ENCODE measurements around the gene ZPBP. TPM values are rescaled to one million over a fixed set of nuclear protein-coding genes. Genes with fewer than 3 reads are reported as not detected.

The ZPBP gene, protein sequence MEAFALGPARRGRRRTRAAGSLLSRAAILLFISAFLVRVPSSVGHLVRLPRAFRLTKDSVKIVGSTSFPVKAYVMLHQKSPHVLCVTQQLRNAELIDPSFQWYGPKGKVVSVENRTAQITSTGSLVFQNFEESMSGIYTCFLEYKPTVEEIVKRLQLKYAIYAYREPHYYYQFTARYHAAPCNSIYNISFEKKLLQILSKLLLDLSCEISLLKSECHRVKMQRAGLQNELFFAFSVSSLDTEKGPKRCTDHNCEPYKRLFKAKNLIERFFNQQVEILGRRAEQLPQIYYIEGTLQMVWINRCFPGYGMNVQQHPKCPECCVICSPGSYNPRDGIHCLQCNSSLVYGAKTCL
- total RNA-seq (2021) = not detected in 2 replicates
- long read RNA-seq = 0 reads

DNA sequence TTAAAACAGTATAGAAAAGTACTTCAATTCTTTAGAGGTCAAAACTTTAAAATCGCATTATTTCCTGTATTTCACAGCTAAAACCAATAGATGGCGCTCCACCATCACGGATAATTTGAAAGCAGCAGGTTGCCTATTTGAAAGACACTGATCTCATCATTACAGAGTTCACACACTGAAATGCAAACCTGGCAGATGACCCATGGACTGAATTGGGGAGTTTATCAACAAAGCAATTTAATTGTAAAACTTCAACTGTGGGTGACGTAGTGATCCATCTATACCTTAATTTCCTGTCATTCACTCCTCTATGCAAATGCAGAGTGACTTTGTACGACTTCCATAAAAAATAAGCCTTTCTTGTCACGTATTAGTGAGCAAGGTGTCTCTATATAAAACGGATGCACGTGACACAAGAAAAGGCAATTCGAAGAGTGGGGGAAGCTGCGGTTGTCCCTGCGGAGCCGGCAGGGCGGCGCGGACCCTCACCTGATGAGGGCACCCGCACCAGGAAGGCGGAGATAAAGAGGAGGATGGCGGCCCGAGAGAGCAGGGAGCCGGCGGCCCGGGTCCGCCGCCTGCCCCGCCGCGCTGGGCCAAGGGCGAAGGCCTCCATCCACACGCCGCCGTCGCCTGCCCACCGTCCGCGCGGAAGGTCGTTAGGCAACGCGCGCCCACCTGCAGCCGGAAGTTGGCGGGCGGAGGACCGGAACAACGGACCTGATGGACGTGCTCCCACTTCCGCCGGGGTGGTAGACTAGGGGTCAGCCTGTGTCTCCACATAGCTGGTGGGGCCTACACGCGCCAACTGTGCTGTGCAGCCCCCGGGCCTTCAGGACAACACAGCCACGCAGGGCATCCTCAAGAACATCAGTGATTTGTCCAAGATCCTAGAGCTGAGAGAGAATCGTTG is at the start of gene ZPBP:
TSS of gene ZPBP (minus strand) at position 668 of the 913 bp plus-strand sequence. CDS start at position 616, 52 bp downstream.
- Histone ChIP-seq H3K23ac (ENCODE audit: insufficient read length, low read depth, low read length) (no peak within 1 kb of the TSS), H4K5ac (ENCODE audit: insufficient read length, low read depth, low read length) (no peak within 1 kb of the TSS), H3K9me3 (ENCODE audit: control insufficient read depth, low read depth, low read length) (no peaks in the 10 kb centered on the region), H2AK5ac (ENCODE audit: insufficient read length, low read length) (no peak within 1 kb of the TSS), H3K23me2 (ENCODE audit: insufficient read length, low read depth, low read length, poor library complexity, severe bottlenecking) (no peaks in the 10 kb centered on the region), H2BK120ac (ENCODE audit: low read depth, low read length, poor library complexity, severe bottlenecking) (no peak within 1 kb of the TSS), H2BK5ac (ENCODE audit: insufficient read length, low read length) (no peak within 1 kb of the TSS), H3T11ph (ENCODE audit: low read length) (no peak within 1 kb of the TSS), H3K27me3 (ENCODE audit: insufficient read depth, low read length) (no peaks in the 10 kb centered on the region), H4K20me1 (ENCODE audit: control insufficient read depth, insufficient read depth, insufficient read length) (no peaks in the 10 kb centered on the region), H3K4me1 (ENCODE audit: insufficient read depth, low read length) (no peaks in the 10 kb centered on the region), H2BK12ac (ENCODE audit: insufficient read length, low read depth, low read length) (no peak within 1 kb of the TSS), H2BK20ac (ENCODE audit: low read depth, low read length, poor library complexity, severe bottlenecking) (no peak within 1 kb of the TSS), H2AFZ (ENCODE audit: low read length) (no peak within 1 kb of the TSS), H3K4ac (ENCODE audit: low read depth, low read length) (no peak within 1 kb of the TSS), H3K9ac (ENCODE audit: extremely low read depth, insufficient read length, low read length) (no peak within 1 kb of the TSS), H4K8ac (replicated peaks; ENCODE audit: insufficient read length, low read depth, low read length) (no peak within 1 kb of the TSS), H3K27ac (ENCODE audit: insufficient read length, low read depth, low read length) (no peak within 1 kb of the TSS), H4K91ac (ENCODE audit: insufficient read length, low read depth, low read length) (no peak within 1 kb of the TSS), H3K18ac (ENCODE audit: insufficient read length, low read depth, low read length) (no peak within 1 kb of the TSS), H3K79me1 (ENCODE audit: insufficient read depth, low read depth, low read length, poor library complexity, severe bottlenecking) (no peaks in the 10 kb centered on the region), H3K4me2 (ENCODE audit: insufficient read depth, insufficient read length, low read length) (no peak within 1 kb of the TSS), H2BK15ac (ENCODE audit: low read depth, low read length) (no peak within 1 kb of the TSS), H3K79me2 (ENCODE audit: insufficient read depth, low read length) (no peaks in the 10 kb centered on the region), H3K14ac (ENCODE audit: insufficient read depth, low read length) (no peak within 1 kb of the TSS; the same call in 1 of the 2 replicates), H3K56ac (ENCODE audit: insufficient read length, low read depth, low read length) (no peak within 1 kb of the TSS)
- H3K4me1 Mint-ChIP-seq = peaks cover 3 to 4% of the 10 kb centered on the region in 2 experiments; a peak in 3 of 4 replicates
- H3K27ac Mint-ChIP-seq = no peak within 1 kb of the TSS
- no peaks in the 10 kb centered on the region for H3K27me3 Mint-ChIP-seq (ENCODE audit: low read depth)
- WGBS (ENCODE audit: extremely low coverage, insufficient read length, low lambda C conversion rate) = no CpG with 5 or more reads among the region's 53 CpGs
- no peaks in the 10 kb centered on the region for H3K9me3 Mint-ChIP-seq
- H3K36me3 Mint-ChIP-seq (ENCODE audit: insufficient read depth in 1 of 3, low read depth in 3 of 3) = peaks cover 0 to 5% (median 0%) of the 10 kb centered on the region in 3 experiments; a peak in 1 of 7 replicates
- DNase-seq = peak; percentile 70
- TF ChIP-seq CTCF (conservative IDR thresholded peaks at IDR 0.05) = peak; percentile 90
- H3K4me3 Mint-ChIP-seq = peak within 1 kb of the TSS in 1 of 2 experiments; percentile 6; a peak in 2 of 5 replicates

All from H9 (cell line).